Endothelial cell (in vitro differentiated cells): ENCODE data around the gene PPP4C. TPM values are rescaled to one million over a fixed set of nuclear protein-coding genes. Genes with fewer than 3 reads are reported as not detected.

ENCODE experiments used
- DNase-seq: peaks from one replicate; pipeline ENCODE4 v3.0.0; 2021; ENCODE audit warnings: low spot score
- H3K27ac Mint-ChIP-seq: one replicate; pipeline ENCODE4 v1.8.0; 2021; ENCODE audit warnings: mixed read lengths, inconsistent platforms; ENCODE audit not compliant: unreplicated experiment
- H3K27me3 Mint-ChIP-seq: one replicate; pipeline ENCODE4 v1.8.0; 2021; ENCODE audit warnings: mild to moderate bottlenecking, moderate library complexity, mixed read lengths, inconsistent platforms; ENCODE audit not compliant: unreplicated experiment
- H3K36me3 Mint-ChIP-seq: one replicate; pipeline ENCODE4 v1.8.0; 2021; ENCODE audit warnings: mild to moderate bottlenecking, low read depth, mixed read lengths, inconsistent platforms; ENCODE audit not compliant: unreplicated experiment
- H3K4me1 Mint-ChIP-seq: one replicate; pipeline ENCODE4 v1.8.0; 2021; ENCODE audit warnings: mild to moderate bottlenecking, mixed read lengths, inconsistent platforms; ENCODE audit not compliant: unreplicated experiment
- H3K4me3 Mint-ChIP-seq: one replicate; pipeline ENCODE4 v1.8.0; 2021; ENCODE audit warnings: mild to moderate bottlenecking, mixed read lengths, inconsistent platforms; ENCODE audit not compliant: unreplicated experiment
- H3K9me3 Mint-ChIP-seq: one replicate; pipeline ENCODE4 v1.8.0; 2021; ENCODE audit warnings: mixed read lengths, inconsistent platforms; ENCODE audit not compliant: unreplicated experiment
- CTCF ChIP-seq: fragments of 200-600 bp; sonication (generic); IDR thresholded peaks from one replicate; pipeline ENCODE4 v1.5.0; 2021; ENCODE audit warnings: antibody characterized with exemption; ENCODE audit not compliant: unreplicated experiment
- long read RNA-seq: library from polyadenylated mRNA; unstranded; transcript quantifications from one replicate; pipeline ENCODE4 v2.0.0, GENCODE V29; 2020; ENCODE audit not compliant: unreplicated experiment
- total RNA-seq: library from RNA; stranded (reverse); fragmentation: NEBNext Ultra II Directional; extraction: Animal tissue kit (Norgen Biotek cat#: 25700); gene quantifications from one replicate; pipeline ENCODE4 v1.2.1, GENCODE V29; 2021; ENCODE audit not compliant: unreplicated experiment

The PPP4C gene
- 191 TPM for total RNA-seq
- long read RNA-seq, transcript PPP4C-201 (9 exons, 1,407 nt) = major isoform, 195 of 305 reads
- long read RNA-seq, transcript PPP4C-204 (8 exons, 941 nt) = minor isoform, 9 of 305 reads
- long read RNA-seq, transcript PPP4C-214 (8 exons, 1,301 nt) = minor isoform, 7 of 305 reads
- long read RNA-seq, partial matches to known transcripts = 5 of 305 reads
- long read RNA-seq, other reads (novel, unspliced or antisense) = 86 of 305 reads

GRCh38 chr16:30075503-30076275, at the start of gene PPP4C:
TSS of gene PPP4C (plus strand) at chr16:30075994. CDS start at chr16:30076378, 384 bp downstream.
- DNase-seq = peak; percentile 94
- no peaks in the 10 kb centered on the region for H3K9me3 Mint-ChIP-seq

GRCh38 chr16:30026449-30026848, 49.3 kb upstream of the PPP4C start:
- H3K27me3 Mint-ChIP-seq = peaks cover 14% of the 10 kb centered on the region
- no peaks in the 10 kb centered on the region for H3K9me3 Mint-ChIP-seq
- peaks cover 4% of the 10 kb centered on the region for H3K4me1 Mint-ChIP-seq
- peaks cover 3% of the 10 kb centered on the region for H3K36me3 Mint-ChIP-seq
- TF ChIP-seq CTCF = no peak
- peak overlapping the region; percentile 19 for H3K4me3 Mint-ChIP-seq
- no peak for DNase-seq
- no peak overlapping the region for H3K27ac Mint-ChIP-seq

More at GRCh38 chr16:30075503-30076275, at the start of gene PPP4C:
- H3K4me1 Mint-ChIP-seq = peaks cover 22% of the 10 kb centered on the region
- peak within 1 kb of the TSS; percentile 94 for H3K27ac Mint-ChIP-seq
- peaks cover 31% of the 10 kb centered on the region for H3K27me3 Mint-ChIP-seq
- peak within 1 kb of the TSS; percentile 92 for H3K4me3 Mint-ChIP-seq
- peaks cover 33% of the 10 kb centered on the region for H3K36me3 Mint-ChIP-seq
- TF ChIP-seq CTCF = no peak

GRCh38 chr16:30027588-30028437, 48.0 kb upstream of the PPP4C start:
- H3K36me3 Mint-ChIP-seq = peaks cover 3% of the 10 kb centered on the region
- H3K9me3 Mint-ChIP-seq = no peaks in the 10 kb centered on the region
- H3K27ac Mint-ChIP-seq = no peak overlapping the region
- peak overlapping the region; percentile 16 for H3K4me3 Mint-ChIP-seq
- peaks cover 11% of the 10 kb centered on the region for H3K4me1 Mint-ChIP-seq
- no peak for DNase-seq
- no peak for TF ChIP-seq CTCF
- H3K27me3 Mint-ChIP-seq = peaks cover 16% of the 10 kb centered on the region

- DNase-seq = peak; percentile 61
- Mint-ChIP-seq H3K4me1 (peaks cover 11% of the 10 kb centered on the region), H3K9me3 (no peaks in the 10 kb centered on the region), H3K4me3 (no peak overlapping the region), H3K27me3 (peaks cover 16% of the 10 kb centered on the region), H3K27ac (no peak overlapping the region), H3K36me3 (peaks cover 3% of the 10 kb centered on the region)
- TF ChIP-seq CTCF = no peak
Observed at GRCh38 chr16:30028438-30029076, 47.2 kb upstream of the PPP4C start.
